GM10248 (cell line): ENCODE data around the gene NCF4.

Experiments
- CTCF ChIA-PET: fragments of 300-600 bp; sonication (Branson Sonifier 250); formaldehyde crosslinking; extraction: SDS; loops from one replicate; lab custom pipeline; 2021; ENCODE audit warnings: antibody characterized with exemption; lab: Yijun Ruan, JAX
- POLR2A ChIA-PET: fragments of 350-650 bp; sonication (Branson Sonifier 250); formaldehyde crosslinking; extraction: SDS; loops from one replicate; lab custom pipeline; 2020; ENCODE audit warnings: antibody characterized with exemption; lab: Yijun Ruan, JAX
- DNase-seq: peaks from one replicate; pipeline ENCODE4 v3.0.0; 2012; ENCODE audit errors: extremely low spot score
- TF ChIP-seq, protein P1 (sequence below): IDR thresholded peaks from 2 replicates; pipeline ENCODE4 v1.5.1; 2012; ENCODE audit warnings: mild to moderate bottlenecking, low read depth; ENCODE audit errors: extremely low read depth, missing control alignments, control extremely low read depth

Gene NCF4

DNA sequence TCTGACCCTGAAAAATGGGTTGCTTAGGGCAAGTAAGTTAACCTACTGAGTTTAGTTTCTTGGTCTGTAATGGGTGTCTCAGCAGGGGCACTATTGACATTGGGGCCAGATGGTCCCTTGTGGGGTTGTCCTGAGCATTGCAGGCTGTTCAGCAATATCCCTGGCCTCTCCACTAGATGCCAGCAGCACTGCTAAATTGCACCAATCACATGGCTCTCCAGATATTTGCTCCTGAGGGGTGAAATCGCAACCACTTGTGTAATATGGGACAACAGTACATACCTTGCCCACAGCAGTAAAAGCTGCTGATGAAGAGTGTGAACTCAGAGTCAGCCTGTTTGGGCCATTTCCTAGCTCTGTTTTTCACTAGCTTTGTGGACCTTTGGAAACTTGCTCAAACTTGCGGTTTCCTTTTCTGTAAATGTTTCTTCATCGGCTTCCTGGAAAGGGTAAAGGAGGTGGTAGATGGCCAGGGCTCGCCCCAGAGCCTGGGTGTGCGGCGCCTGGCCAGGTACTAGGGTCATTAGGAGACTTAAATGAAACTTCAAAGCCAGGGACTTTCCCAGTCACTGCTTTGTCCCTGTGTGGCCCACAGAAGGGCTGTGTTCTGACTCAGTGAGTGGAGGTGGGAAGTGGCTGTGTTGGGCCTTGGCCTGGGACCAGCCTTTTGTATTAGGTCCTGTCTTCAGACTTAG is 13.0 kb downstream of the NCF4 start:
- TF ChIP-seq, protein P1, sequence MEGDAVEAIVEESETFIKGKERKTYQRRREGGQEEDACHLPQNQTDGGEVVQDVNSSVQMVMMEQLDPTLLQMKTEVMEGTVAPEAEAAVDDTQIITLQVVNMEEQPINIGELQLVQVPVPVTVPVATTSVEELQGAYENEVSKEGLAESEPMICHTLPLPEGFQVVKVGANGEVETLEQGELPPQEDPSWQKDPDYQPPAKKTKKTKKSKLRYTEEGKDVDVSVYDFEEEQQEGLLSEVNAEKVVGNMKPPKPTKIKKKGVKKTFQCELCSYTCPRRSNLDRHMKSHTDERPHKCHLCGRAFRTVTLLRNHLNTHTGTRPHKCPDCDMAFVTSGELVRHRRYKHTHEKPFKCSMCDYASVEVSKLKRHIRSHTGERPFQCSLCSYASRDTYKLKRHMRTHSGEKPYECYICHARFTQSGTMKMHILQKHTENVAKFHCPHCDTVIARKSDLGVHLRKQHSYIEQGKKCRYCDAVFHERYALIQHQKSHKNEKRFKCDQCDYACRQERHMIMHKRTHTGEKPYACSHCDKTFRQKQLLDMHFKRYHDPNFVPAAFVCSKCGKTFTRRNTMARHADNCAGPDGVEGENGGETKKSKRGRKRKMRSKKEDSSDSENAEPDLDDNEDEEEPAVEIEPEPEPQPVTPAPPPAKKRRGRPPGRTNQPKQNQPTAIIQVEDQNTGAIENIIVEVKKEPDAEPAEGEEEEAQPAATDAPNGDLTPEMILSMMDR = peak; percentile 61
- ChIA-PET CTCF (interaction anchor here (0.5 to 2.0 kb wide), 14 partner anchors 8 to 293 kb away, joined by 3 to 12 read pairs (median 4); partner anchors contain the start of gene NCF4), POLR2A (interaction anchor here (1.0 kb wide), 1 partner anchor 13 kb away, joined by 4 read pairs; the partner anchor contains the start of gene NCF4)
- peak; percentile 78 for DNase-seq

DNA sequence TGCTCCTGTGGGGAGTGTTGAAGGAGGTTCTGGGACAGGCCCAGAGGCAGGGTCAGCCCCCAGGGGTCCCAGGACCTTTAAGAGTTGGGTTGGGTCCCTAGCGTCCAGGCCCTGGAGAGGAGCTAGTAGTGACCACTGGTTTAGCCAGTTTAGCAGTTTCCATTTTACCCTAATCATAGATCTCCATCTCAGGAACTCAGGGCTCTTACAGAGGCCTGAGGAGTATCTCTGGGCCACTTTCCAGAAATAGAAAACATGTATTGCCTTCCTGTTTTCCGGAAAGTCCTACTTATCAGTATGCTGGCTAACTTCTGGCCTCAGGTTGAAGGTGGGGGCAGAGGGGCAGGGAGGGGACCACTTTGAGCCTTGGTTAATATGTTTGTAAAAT is 13.5 kb downstream of the NCF4 start:
- POLR2A ChIA-PET = interaction anchor here (1.0 kb wide), 1 partner anchor 13 kb away, joined by 4 read pairs; the partner anchor contains the start of gene NCF4
- DNase-seq = no peak
- TF ChIP-seq, protein P1 = no peak
- CTCF ChIA-PET = interaction anchor here (0.5 to 2.0 kb wide), 14 partner anchors 8 to 292 kb away, joined by 3 to 12 read pairs (median 4); partner anchors contain the start of gene NCF4

DNA sequence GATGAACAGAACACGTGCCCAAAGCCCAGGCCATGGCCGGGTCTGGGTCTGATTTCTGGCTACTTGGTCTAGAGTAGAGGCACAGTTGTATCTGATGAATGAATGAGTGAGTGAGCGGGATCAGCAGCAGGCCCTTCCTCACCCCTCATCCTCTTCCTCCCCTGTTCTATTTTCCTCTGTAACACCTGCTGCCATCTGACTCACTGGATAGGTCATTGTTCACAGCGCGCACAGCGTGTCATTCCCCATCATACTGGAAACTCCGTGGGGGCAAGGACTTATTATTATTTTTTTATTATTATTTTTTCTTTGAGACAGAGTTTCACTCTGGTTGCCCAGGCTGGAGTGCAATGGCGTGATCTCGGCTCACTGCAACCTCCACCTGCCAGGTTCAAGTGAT is 13.9 kb downstream of the NCF4 start:
- ChIA-PET POLR2A (no interaction called here), CTCF (interaction anchor here (1.1 to 2.0 kb wide), 7 partner anchors 12 to 35 kb away, joined by 3 to 8 read pairs (median 4); partner anchors contain the start of gene NCF4)
- TF ChIP-seq, protein P1 = no peak
- DNase-seq = no peak

DNA sequence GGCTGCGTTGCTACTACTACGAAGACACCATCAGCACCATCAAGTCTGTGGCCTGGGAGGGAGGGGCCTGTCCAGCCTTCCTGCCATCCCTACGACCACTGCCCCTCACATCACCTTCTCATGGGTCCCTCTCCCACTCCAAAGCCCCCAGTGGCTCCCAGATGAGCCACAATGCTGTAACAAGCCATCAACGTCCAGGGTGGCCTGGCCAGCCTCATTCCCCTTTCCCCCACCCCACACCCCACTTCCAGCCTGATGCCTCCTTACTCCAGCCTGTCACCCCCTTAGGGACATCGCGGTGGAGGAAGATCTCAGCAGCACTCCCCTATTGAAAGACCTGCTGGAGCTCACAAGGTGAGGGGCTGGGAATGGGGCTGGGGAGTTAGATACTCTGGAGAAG is 14.9 kb downstream of the NCF4 start:
- no peak for DNase-seq
- POLR2A ChIA-PET = no interaction called here
- CTCF ChIA-PET = interaction anchor here (0.7 to 1.3 kb wide), 3 partner anchors 16 to 102 kb away, joined by 3 to 5 read pairs (median 5); no protein-coding TSS in a partner anchor

DNA sequence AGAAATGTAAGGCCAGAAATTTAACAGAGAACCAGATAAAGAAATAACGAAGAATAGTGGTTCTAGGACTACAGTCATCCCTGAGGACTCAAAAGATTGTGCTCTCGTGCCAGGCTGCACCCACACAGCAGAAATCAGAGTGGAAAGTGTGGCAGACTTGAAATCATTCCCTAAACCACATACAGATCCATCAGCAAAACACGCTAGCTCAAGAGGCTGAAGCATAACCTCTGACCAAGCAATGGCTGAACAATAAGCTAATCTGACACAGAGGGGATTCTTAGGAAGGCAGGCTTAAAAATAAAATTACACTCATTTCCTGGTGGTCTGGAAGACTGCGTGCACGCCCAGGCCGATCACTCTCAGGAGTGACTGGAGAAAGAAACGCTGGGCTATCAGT is 19.0 kb downstream of the NCF4 start:
- CTCF ChIA-PET = interaction anchor here (1.2 to 3.7 kb wide), 3 partner anchors 10 to 23 kb away, joined by 3 to 22 read pairs (median 4); no protein-coding TSS in a partner anchor
- DNase-seq = no peak
- TF ChIP-seq, protein P1 = no peak
- POLR2A ChIA-PET = no interaction called here

More for the DNA sequence above, 14.9 kb downstream of the NCF4 start:
- TF ChIP-seq, protein P1 = no peak

DNA sequence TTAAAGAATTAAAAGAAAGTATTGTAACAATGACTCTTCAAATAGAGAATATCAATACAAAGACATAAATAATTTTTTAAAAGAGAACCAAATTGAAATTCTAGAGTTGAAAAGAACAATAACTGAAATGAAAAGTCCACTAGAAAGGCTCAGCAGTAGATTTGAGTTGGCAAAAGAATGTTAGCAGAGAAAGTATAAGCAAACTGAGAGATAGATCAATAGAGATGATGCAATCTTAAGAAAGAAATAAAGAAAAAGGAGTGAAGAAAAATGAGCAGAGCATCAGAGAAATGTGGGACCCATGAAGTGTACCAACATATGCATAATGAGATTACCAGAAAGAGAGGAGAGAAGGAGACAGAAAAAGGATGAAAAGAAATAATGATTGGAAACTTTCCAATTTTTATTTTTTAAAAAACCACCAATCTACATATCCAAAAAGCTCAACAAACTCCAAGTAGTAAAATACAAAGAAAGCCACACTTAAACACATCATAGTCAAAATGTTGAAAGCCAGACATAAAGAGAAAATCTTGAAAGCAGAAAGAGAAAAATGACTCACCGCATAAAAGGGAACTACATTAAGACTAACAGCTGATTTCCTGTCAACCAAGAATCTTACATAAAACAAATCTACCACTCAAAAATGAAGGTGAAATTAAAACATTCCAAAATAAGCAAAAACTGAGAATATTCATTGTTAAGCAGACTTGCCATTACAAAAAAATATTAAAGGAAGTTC is 20.9 kb downstream of the NCF4 start:
- CTCF ChIA-PET = interaction anchor here (1.3 to 1.5 kb wide), 2 partner anchors 8 to 96 kb away, joined by 3 to 4 read pairs; no protein-coding TSS in a partner anchor
- DNase-seq = no peak
- POLR2A ChIA-PET = no interaction called here
- TF ChIP-seq, protein P1 = no peak
